GM23338 (cell line): Measurements from ENCODE around the gene LANCL3. TPM values are rescaled to one million over a fixed set of nuclear protein-coding genes. Genes with fewer than 3 reads are reported as not detected.

Experiments used
- ATAC-seq: fragments of 200-7000 bp; cut with Tn5 transposase; 3 replicates; pipeline ENCODE4 v1.9.1; 2020
- DNase-seq: peaks from one replicate; pipeline ENCODE4 v3.0.0-alpha.2; 2015; ENCODE audit warnings: low spot score
- H2AFZ ChIP-seq: fragments of 200-600 bp; sonication (generic); 2 replicates; pipeline ENCODE4 v1.8.0; 2016; ENCODE audit warnings: antibody characterized with exemption, mild to moderate bottlenecking, moderate library complexity
- H3F3A ChIP-seq: fragments of 200-600 bp; sonication (generic); replicated peaks from 2 replicates; pipeline ENCODE4 v1.8.0; 2017; ENCODE audit warnings: antibody characterized with exemption, mixed run types, low read depth
- H3K27ac ChIP-seq: fragments of 200-600 bp; sonication (generic); 2 replicates; pipeline ENCODE4 v1.6.1; 2016; ENCODE audit warnings: low read depth
- H3K27me3 ChIP-seq: fragments of 200-600 bp; sonication (generic); 2 replicates; pipeline ENCODE4 v1.8.0; 2016; ENCODE audit warnings: mild to moderate bottlenecking, mixed run types, moderate library complexity; ENCODE audit not compliant: insufficient read depth
- H3K36me3 ChIP-seq: fragments of 200-600 bp; sonication (generic); 2 replicates; pipeline ENCODE4 v1.8.0; 2016; ENCODE audit warnings: mild to moderate bottlenecking; ENCODE audit not compliant: insufficient read depth
- H3K4me1 ChIP-seq: fragments of 200-600 bp; sonication (generic); 2 replicates; pipeline ENCODE4 v1.8.0; 2016; ENCODE audit warnings: mild to moderate bottlenecking, moderate library complexity; ENCODE audit not compliant: insufficient read depth
- H3K4me2 ChIP-seq: fragments of 200-600 bp; sonication (generic); 2 replicates; pipeline ENCODE4 v1.7.1; 2017; ENCODE audit warnings: mixed run types
- H3K4me3 ChIP-seq: fragments of 200-600 bp; sonication (generic); 2 replicates; pipeline ENCODE4 v1.6.1; 2016; ENCODE audit warnings: mixed run types
- H3K79me2 ChIP-seq: fragments of 200-600 bp; sonication (generic); replicated peaks from 2 replicates; pipeline ENCODE4 v1.8.0; 2017; ENCODE audit warnings: mild to moderate bottlenecking; ENCODE audit not compliant: insufficient read depth
- H3K9me2 ChIP-seq: fragments of 200-600 bp; sonication (generic); 2 replicates; pipeline ENCODE4 v1.8.0; 2017; ENCODE audit not compliant: insufficient read depth
- H4K20me1 ChIP-seq: fragments of 200-600 bp; sonication (generic); replicated peaks from 2 replicates; pipeline ENCODE4 v1.8.0; 2017; ENCODE audit warnings: mild to moderate bottlenecking; ENCODE audit not compliant: insufficient read depth
- H3K27ac Mint-ChIP-seq: 2 replicates; pipeline ENCODE4 v1.8.0; 2020; ENCODE audit warnings: inconsistent platforms, mild to moderate bottlenecking, moderate library complexity, mixed read lengths
- H3K27me3 Mint-ChIP-seq: 3 replicates; pipeline ENCODE4 v1.8.0; 2022; ENCODE audit warnings: low read depth, mild to moderate bottlenecking, moderate library complexity, mixed read lengths, inconsistent platforms; ENCODE audit not compliant: insufficient read depth, poor library complexity
- H3K36me3 Mint-ChIP-seq: 3 replicates; pipeline ENCODE4 v1.8.0; 2021; ENCODE audit warnings: low read depth, mild to moderate bottlenecking, inconsistent platforms, moderate library complexity, mixed read lengths
- H3K4me1 Mint-ChIP-seq: 3 replicates; pipeline ENCODE4 v1.8.0; 2020; ENCODE audit warnings: mild to moderate bottlenecking, inconsistent platforms, mixed read lengths
- H3K4me3 Mint-ChIP-seq: 3 replicates; pipeline ENCODE4 v1.8.0; 2021; ENCODE audit warnings: moderate library complexity, mild to moderate bottlenecking, inconsistent platforms, mixed read lengths
- H3K9me3 Mint-ChIP-seq: 3 replicates; pipeline ENCODE4 v1.8.0; 2020; ENCODE audit warnings: moderate library complexity, mild to moderate bottlenecking, inconsistent platforms, mixed read lengths
- ETS1 ChIP-seq: IDR thresholded peaks from 2 replicates; pipeline ENCODE4 v1.6.1; 2016; ENCODE audit warnings: antibody characterized with exemption
- EZH2 ChIP-seq: fragments of 200-600 bp; sonication (generic); IDR thresholded peaks from one replicate; pipeline ENCODE4 v1.8.0; 2017; ENCODE audit warnings: antibody characterized with exemption, mild to moderate bottlenecking, low read depth; ENCODE audit not compliant: unreplicated experiment
- EZH2phosphoT487 ChIP-seq: fragments of 200-600 bp; sonication (generic); IDR thresholded peaks from one replicate; pipeline ENCODE4 v1.8.1; 2018; ENCODE audit warnings: antibody characterized with exemption; ENCODE audit not compliant: unreplicated experiment
- JUNB ChIP-seq: IDR thresholded peaks from one replicate; pipeline ENCODE4 v1.6.1; 2016; ENCODE audit warnings: antibody characterized with exemption; ENCODE audit not compliant: unreplicated experiment
- POLR2AphosphoS5 ChIP-seq: IDR thresholded peaks from 2 replicates; pipeline ENCODE4 v1.6.1; 2016; ENCODE audit warnings: antibody characterized with exemption, low read depth
- REST ChIP-seq: IDR thresholded peaks from one replicate; pipeline ENCODE4 v1.6.1; 2018; ENCODE audit warnings: antibody characterized with exemption; ENCODE audit not compliant: unreplicated experiment
- STAT1 ChIP-seq: IDR thresholded peaks from one replicate; pipeline ENCODE4 v1.6.1; 2016; ENCODE audit warnings: antibody characterized with exemption; ENCODE audit not compliant: unreplicated experiment
- ZNF331 ChIP-seq: fragments of 250-450 bp; sonication (Bioruptor Pico); IDR thresholded peaks from 2 replicates; pipeline ENCODE4 v1.5.0; 2020; ENCODE audit warnings: low read depth, mild to moderate bottlenecking, moderate library complexity
- polyA plus RNA-seq: library from polyadenylated mRNA; unstranded; fragments of >200 nt; fragmentation: Nextera tagmentation; extraction: Ambion mirVana; gene quantifications from 2 replicates; pipeline ENCODE4 v1.2.1, GENCODE V29; 2016
- total RNA-seq: library from RNA; depleted of rRNA; stranded (reverse); fragments of >200 nt; shearing (Covaris generic); gene quantifications from 2 replicates; pipeline ENCODE4 v1.2.3, GENCODE V29; 2014
- TF ChIP-seq, protein P1 (sequence below), 2 experiments: fragments of 200-600 bp in 1 of 2; sonication (generic) in 1 of 2; conservative IDR thresholded peaks; 2 replicates each; pipeline versions ENCODE4 v1.5.1 to v1.6.1; 2016 to 2017; ENCODE audit warnings: antibody characterized with exemption in 2 of 2, low read depth in 2 of 2, mild to moderate bottlenecking in 2 of 2, moderate library complexity in 1 of 2
- TF ChIP-seq, protein P2 (sequence below): fragments of 250-450 bp; sonication (Bioruptor Pico); IDR thresholded peaks from 2 replicates; pipeline ENCODE4 v1.5.0; 2020; ENCODE audit warnings: mild to moderate bottlenecking, moderate library complexity

The LANCL3 gene
- total and polyA plus RNA-seq, 2 experiments from 2014 or later = 0.11 to 1.8 TPM

DNA sequence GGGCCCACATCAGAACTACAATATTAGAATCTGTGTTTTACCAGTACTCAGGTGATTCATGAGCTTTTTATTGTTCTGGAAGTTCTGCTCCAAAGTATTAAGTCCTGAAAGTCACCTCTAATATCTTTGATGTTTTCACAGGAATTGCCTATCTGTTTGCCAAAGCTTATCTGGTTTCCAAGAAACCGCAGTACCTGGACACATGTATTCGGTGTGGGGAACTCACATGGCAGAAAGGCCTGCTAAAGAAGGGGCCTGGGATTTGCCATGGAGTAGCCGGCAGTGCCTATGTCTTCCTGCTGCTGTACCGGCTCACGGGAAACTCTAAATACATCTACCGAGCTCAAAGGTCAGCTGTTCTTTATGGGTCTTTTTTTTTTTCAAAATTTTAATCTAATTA lies 95.7 kb downstream of the LANCL3 start:
- DNase-seq = no peak
- TF ChIP-seq STAT1 = no peak
- no peak for TF ChIP-seq POLR2AphosphoS5
- TF ChIP-seq EZH2 = no peak
- TF ChIP-seq JUNB = no peak
- no peak for TF ChIP-seq EZH2phosphoT487
- TF ChIP-seq REST = no peak
- TF ChIP-seq, protein P1, sequence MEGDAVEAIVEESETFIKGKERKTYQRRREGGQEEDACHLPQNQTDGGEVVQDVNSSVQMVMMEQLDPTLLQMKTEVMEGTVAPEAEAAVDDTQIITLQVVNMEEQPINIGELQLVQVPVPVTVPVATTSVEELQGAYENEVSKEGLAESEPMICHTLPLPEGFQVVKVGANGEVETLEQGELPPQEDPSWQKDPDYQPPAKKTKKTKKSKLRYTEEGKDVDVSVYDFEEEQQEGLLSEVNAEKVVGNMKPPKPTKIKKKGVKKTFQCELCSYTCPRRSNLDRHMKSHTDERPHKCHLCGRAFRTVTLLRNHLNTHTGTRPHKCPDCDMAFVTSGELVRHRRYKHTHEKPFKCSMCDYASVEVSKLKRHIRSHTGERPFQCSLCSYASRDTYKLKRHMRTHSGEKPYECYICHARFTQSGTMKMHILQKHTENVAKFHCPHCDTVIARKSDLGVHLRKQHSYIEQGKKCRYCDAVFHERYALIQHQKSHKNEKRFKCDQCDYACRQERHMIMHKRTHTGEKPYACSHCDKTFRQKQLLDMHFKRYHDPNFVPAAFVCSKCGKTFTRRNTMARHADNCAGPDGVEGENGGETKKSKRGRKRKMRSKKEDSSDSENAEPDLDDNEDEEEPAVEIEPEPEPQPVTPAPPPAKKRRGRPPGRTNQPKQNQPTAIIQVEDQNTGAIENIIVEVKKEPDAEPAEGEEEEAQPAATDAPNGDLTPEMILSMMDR (conservative IDR thresholded peaks at IDR 0.05; ENCODE audit: low read depth in 2 of 2) = no peak
- no peak for TF ChIP-seq ETS1
- no peak for TF ChIP-seq ZNF331
- TF ChIP-seq, protein P2, sequence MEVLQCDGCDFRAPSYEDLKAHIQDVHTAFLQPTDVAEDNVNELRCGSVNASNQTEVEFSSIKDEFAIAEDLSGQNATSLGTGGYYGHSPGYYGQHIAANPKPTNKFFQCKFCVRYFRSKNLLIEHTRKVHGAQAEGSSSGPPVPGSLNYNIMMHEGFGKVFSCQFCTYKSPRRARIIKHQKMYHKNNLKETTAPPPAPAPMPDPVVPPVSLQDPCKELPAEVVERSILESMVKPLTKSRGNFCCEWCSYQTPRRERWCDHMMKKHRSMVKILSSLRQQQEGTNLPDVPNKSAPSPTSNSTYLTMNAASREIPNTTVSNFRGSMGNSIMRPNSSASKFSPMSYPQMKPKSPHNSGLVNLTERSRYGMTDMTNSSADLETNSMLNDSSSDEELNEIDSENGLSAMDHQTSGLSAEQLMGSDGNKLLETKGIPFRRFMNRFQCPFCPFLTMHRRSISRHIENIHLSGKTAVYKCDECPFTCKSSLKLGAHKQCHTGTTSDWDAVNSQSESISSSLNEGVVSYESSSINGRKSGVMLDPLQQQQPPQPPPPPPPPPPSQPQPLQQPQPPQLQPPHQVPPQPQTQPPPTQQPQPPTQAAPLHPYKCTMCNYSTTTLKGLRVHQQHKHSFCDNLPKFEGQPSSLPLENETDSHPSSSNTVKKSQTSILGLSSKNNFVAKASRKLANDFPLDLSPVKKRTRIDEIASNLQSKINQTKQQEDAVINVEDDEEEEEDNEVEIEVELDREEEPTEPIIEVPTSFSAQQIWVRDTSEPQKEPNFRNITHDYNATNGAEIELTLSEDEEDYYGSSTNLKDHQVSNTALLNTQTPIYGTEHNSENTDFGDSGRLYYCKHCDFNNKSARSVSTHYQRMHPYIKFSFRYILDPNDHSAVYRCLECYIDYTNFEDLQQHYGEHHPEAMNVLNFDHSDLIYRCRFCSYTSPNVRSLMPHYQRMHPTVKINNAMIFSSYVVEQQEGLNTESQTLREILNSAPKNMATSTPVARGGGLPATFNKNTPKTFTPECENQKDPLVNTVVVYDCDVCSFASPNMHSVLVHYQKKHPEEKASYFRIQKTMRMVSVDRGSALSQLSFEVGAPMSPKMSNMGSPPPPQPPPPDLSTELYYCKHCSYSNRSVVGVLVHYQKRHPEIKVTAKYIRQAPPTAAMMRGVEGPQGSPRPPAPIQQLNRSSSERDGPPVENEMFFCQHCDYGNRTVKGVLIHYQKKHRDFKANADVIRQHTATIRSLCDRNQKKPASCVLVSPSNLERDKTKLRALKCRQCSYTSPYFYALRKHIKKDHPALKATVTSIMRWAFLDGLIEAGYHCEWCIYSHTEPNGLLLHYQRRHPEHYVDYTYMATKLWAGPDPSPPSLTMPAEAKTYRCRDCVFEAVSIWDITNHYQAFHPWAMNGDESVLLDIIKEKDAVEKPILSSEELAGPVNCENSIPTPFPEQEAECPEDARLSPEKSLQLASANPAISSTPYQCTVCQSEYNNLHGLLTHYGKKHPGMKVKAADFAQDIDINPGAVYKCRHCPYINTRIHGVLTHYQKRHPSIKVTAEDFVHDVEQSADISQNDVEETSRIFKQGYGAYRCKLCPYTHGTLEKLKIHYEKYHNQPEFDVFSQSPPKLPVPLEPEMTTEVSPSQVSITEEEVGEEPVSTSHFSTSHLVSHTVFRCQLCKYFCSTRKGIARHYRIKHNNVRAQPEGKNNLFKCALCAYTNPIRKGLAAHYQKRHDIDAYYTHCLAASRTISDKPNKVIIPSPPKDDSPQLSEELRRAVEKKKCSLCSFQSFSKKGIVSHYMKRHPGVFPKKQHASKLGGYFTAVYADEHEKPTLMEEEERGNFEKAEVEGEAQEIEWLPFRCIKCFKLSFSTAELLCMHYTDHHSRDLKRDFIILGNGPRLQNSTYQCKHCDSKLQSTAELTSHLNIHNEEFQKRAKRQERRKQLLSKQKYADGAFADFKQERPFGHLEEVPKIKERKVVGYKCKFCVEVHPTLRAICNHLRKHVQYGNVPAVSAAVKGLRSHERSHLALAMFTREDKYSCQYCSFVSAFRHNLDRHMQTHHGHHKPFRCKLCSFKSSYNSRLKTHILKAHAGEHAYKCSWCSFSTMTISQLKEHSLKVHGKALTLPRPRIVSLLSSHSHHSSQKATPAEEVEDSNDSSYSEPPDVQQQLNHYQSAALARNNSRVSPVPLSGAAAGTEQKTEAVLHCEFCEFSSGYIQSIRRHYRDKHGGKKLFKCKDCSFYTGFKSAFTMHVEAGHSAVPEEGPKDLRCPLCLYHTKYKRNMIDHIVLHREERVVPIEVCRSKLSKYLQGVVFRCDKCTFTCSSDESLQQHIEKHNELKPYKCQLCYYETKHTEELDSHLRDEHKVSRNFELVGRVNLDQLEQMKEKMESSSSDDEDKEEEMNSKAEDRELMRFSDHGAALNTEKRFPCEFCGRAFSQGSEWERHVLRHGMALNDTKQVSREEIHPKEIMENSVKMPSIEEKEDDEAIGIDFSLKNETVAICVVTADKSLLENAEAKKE = no peak
- no peak overlapping the region for H3K27ac ChIP-seq
- Mint-ChIP-seq H3K4me3 (no peak overlapping the region), H3K27me3 (no peaks in the 10 kb centered on the region), H3K27ac (no peak overlapping the region), H3K4me1 (no peaks in the 10 kb centered on the region), H3K36me3 (no peaks in the 10 kb centered on the region), H3K9me3 (no peaks in the 10 kb centered on the region)
- H3K36me3 ChIP-seq = no peaks in the 10 kb centered on the region
- no peak for ATAC-seq
- H3K4me2 ChIP-seq = no peak overlapping the region
- H4K20me1 ChIP-seq = no peaks in the 10 kb centered on the region
- H3K79me2 ChIP-seq = no peaks in the 10 kb centered on the region
- no peak overlapping the region for H3K4me3 ChIP-seq
- H3K27me3 ChIP-seq = no peaks in the 10 kb centered on the region
- no peaks in the 10 kb centered on the region for H3F3A ChIP-seq
- H2AFZ ChIP-seq = no peak overlapping the region
- H3K9me2 ChIP-seq = no peaks in the 10 kb centered on the region
- no peaks in the 10 kb centered on the region for H3K4me1 ChIP-seq
